K562 (cell line): Measurements from ENCODE around the gene GRB10. TPM values are rescaled to one million over a fixed set of nuclear protein-coding genes. Genes with fewer than 3 reads are reported as not detected.

Experiments used
- ATAC-seq: fragments of 200-7000 bp; cut with Tn5 transposase; 3 replicates; pipeline ENCODE4 v1.9.1; 2020; ENCODE audit warnings: moderate library complexity
- BruUV-seq: library from RNA; stranded (reverse); fragments of 400-500 nt; replicated peaks from 2 replicates; lab custom pipeline; 2021; lab: Mats Ljungman, UMichigan
- CTCF ChIA-PET: fragments of 300-600 bp; formaldehyde crosslinking; extraction: SDS; loops from one replicate; lab custom pipeline; 2021; ENCODE audit warnings: low intra/inter-chr PET ratio; lab: Yijun Ruan, JAX
- POLR2A ChIA-PET: fragments of 300-600, 350-650 bp; sonication (Branson Sonifier 250); formaldehyde crosslinking; extraction: SDS; loops from one replicate; lab custom pipeline; 2021; ENCODE audit warnings: antibody characterized with exemption, inconsistent platforms; lab: Yijun Ruan, JAX
- DNase-seq, 4 experiments: peaks; one replicate each; pipeline versions ENCODE4 v3.0.0 to v3.0.0-alpha.2; 2011 to 2018; ENCODE audit warnings: low spot score in 3 of 4, mixed read lengths in 3 of 4; ENCODE audit errors: extremely low read depth in 1 of 4
- FAIRE-seq: peaks from 2 replicates; lab custom pipeline; 2011; peaks lifted over from hg19 to GRCh38; lab: Jason Lieb, UNC
- H2AFZ ChIP-seq: 2 replicates; pipeline ENCODE4 v1.6.0; 2011; ENCODE audit warnings: low read depth, low read length, control low read depth, inconsistent platforms
- H3K27ac ChIP-seq: fragments of 200-600 bp; 3 replicates; pipeline ENCODE4 v1.8.0; 2011; ENCODE audit warnings: low read depth, mild to moderate bottlenecking, control low read depth, inconsistent platforms, low read length, moderate library complexity, mixed read lengths; ENCODE audit errors: extremely low read depth
- H3K27me3 ChIP-seq, 2 experiments: fragments of 300-600 bp in 1 of 2; 2 replicates in 1 of 2; 3 replicates in 1 of 2; pipeline versions ENCODE4 v1.6.0 to v1.8.0; 2011; ENCODE audit warnings: inconsistent platforms in 2 of 2, low read length in 2 of 2, mild to moderate bottlenecking in 1 of 2, mixed read lengths in 1 of 2, moderate library complexity in 1 of 2; ENCODE audit not compliant: control insufficient read depth in 2 of 2, insufficient read depth in 2 of 2
- H3K36me3 ChIP-seq: fragments of 300-600 bp; 3 replicates; pipeline ENCODE4 v1.8.0; 2011; ENCODE audit warnings: mild to moderate bottlenecking, low read length, inconsistent platforms; ENCODE audit not compliant: control insufficient read depth, insufficient read depth
- H3K4me1 ChIP-seq, 2 experiments: fragments of 200-600 bp in 1 of 2; replicated peaks in 1 of 2; 2 replicates in 1 of 2; 3 replicates in 1 of 2; pipeline versions ENCODE4 v1.5.1 to v1.8.0; 2011; ENCODE audit warnings: inconsistent platforms in 2 of 2, low read length in 2 of 2, mild to moderate bottlenecking in 1 of 2, mixed read lengths in 1 of 2, moderate library complexity in 1 of 2; ENCODE audit not compliant: control insufficient read depth in 2 of 2, insufficient read depth in 2 of 2
- H3K4me2 ChIP-seq: 2 replicates; pipeline ENCODE4 v1.6.1; 2011; ENCODE audit warnings: low read length, control low read depth, inconsistent platforms, mixed read lengths; ENCODE audit not compliant: insufficient read depth
- H3K4me3 ChIP-seq: fragments of 200-600 bp; sonication (generic), shearing (Covaris generic); 2 replicates; pipeline ENCODE4 v1.5.1; 2016; ENCODE audit warnings: control low read depth, inconsistent platforms
- H3K79me2 ChIP-seq: fragments of 200-600 bp; 3 replicates; pipeline ENCODE4 v1.8.0; 2011; ENCODE audit warnings: low read length, inconsistent platforms; ENCODE audit not compliant: control insufficient read depth, insufficient read depth
- H3K9ac ChIP-seq, 2 experiments: 2 replicates each; pipeline versions ENCODE4 v1.6.0 to v1.6.1; 2011; ENCODE audit warnings: low read depth in 2 of 2, low read length in 2 of 2, control low read depth in 1 of 2, inconsistent platforms in 1 of 2, mild to moderate bottlenecking in 1 of 2, mixed read lengths in 1 of 2; ENCODE audit not compliant: insufficient read depth in 1 of 2
- H3K9me1 ChIP-seq: one replicate; pipeline ENCODE4 v1.6.0; 2011; ENCODE audit warnings: inconsistent platforms, mild to moderate bottlenecking, low read length, moderate library complexity; ENCODE audit not compliant: control insufficient read depth, insufficient read depth
- H3K9me3 ChIP-seq: replicated peaks from 2 replicates; pipeline ENCODE4 v1.5.1; 2011; ENCODE audit warnings: low read depth, low read length, inconsistent platforms; ENCODE audit not compliant: control insufficient read depth, insufficient read depth
- H4K20me1 ChIP-seq: replicated peaks from 2 replicates; pipeline ENCODE4 v1.6.1; 2011; ENCODE audit warnings: low read length, inconsistent platforms, mixed read lengths; ENCODE audit not compliant: control insufficient read depth, insufficient read depth
- ATF4 ChIP-seq: fragments of 450-650 bp; formaldehyde crosslinking; IDR thresholded peaks from 2 replicates; pipeline ENCODE4 v1.4.0; 2022; ENCODE audit warnings: mild to moderate bottlenecking, moderate library complexity
- ATF7 ChIP-seq: fragments of 450-650 bp; IDR thresholded peaks from 2 replicates; pipeline ENCODE4 v1.7.1; 2014; ENCODE audit warnings: mild to moderate bottlenecking, moderate library complexity
- DDX20 ChIP-seq: fragments of 450-650 bp; IDR thresholded peaks from 2 replicates; pipeline ENCODE4 v1.6.1; 2016; ENCODE audit warnings: missing genetic modification characterization, low read depth, mild to moderate bottlenecking, missing compliant biosample characterization, moderate library complexity
- NUFIP1 ChIP-seq: fragments of 450-650 bp; IDR thresholded peaks from 2 replicates; pipeline ENCODE4 v1.6.1; 2018; ENCODE audit not compliant: partially characterized antibody
- RHOXF2B ChIP-seq: fragments of 250-450 bp; sonication (Bioruptor Pico); conservative IDR thresholded peaks from 2 replicates; pipeline ENCODE4 v1.5.1; 2021
- SFPQ ChIP-seq: fragments of 200-400 bp; formaldehyde crosslinking; IDR thresholded peaks from 2 replicates; pipeline ENCODE4 v1.6.1; 2017; ENCODE audit warnings: mild to moderate bottlenecking, low read depth, low read length, moderate library complexity
- TAL1 ChIP-seq: fragments of 450-650 bp; IDR thresholded peaks from 2 replicates; pipeline ENCODE4 v1.6.1; 2016; ENCODE audit warnings: mild to moderate bottlenecking
- THRA ChIP-seq: fragments of 450-650 bp; IDR thresholded peaks from 2 replicates; pipeline ENCODE4 v1.6.1; 2017; ENCODE audit warnings: mild to moderate bottlenecking, moderate library complexity
- ZNF609 ChIP-seq: sonication (generic); formaldehyde crosslinking; IDR thresholded peaks from 2 replicates; pipeline ENCODE4 v1.8.1; 2023; ENCODE audit warnings: missing genetic modification reagents, mild to moderate bottlenecking, borderline replicate concordance
- WGBS: fragments of 100-300 bp; shearing (Covaris generic); methylation state at CpG from one replicate; pipeline ENCODE4 v1.1.6; 2016; ENCODE audit warnings: low coverage, mixed read lengths; ENCODE audit not compliant: insufficient coverage; ENCODE audit errors: missing lambda C conversion rate; 5-methylcytosine and 5-hydroxymethylcytosine counted together
- in situ Hi-C: fragments of 300-500 bp; cut with MboI; formaldehyde crosslinking; loops from 4 replicates; pipeline ENCODE4 v1.15.0; 2018; ENCODE audit warnings: inconsistent platforms, mixed read lengths
- intact Hi-C: fragments of 100-400 bp; cut with micrococcal nuclease; formaldehyde crosslinking; loops from 2 replicates; pipeline ENCODE4 v1.14.2; 2022
- polyA plus RNA-seq, 8 experiments: library from polyadenylated mRNA; depleted of rRNA in 4 of 8; stranded (reverse) in 5 of 8; unstranded in 3 of 8; fragments of >200 nt; fragmentation: Nextera tagmentation in 2 of 8; fragmentation: Illumina TruSeq in 1 of 8; extraction: Ambion mirVana in 2 of 8; extraction: Trizol in 1 of 8; gene quantifications; 2 replicates each; pipeline versions ENCODE4 v1.2.1 to v1.2.3, GENCODE V29; 2011 to 2014; ENCODE audit warnings: inconsistent platforms in 1 of 8, missing spikeins in 1 of 8
- total RNA-seq, 7 experiments: library from RNA; depleted of rRNA in 6 of 7; stranded (reverse); fragments of >200 nt in 6 of 7; fragmentation: Illumina TruSeq in 2 of 7; extraction: Trizol in 2 of 7; gene quantifications; 2 replicates each; pipeline versions ENCODE4 v1.2.1 to v1.2.3, GENCODE V29; 2011 to 2021; ENCODE audit warnings: low replicate concordance in 1 of 7

Gene GRB10
- total and polyA plus RNA-seq, 9 of the 15 experiments (the other 6 are each of a cell fraction or from before 2014, with no cell fraction given) = 8.9 to 88.5 (median 40.7) TPM

GRCh38 chr7:50699143-50699542 is 83.6 kb downstream of the GRB10 start (continued):
- TF ChIP-seq ATF7 = peak; percentile 24; the same call in 1 of the 2 replicates

- Histone ChIP-seq H3K4me2 (peak overlapping the region; percentile 3; the same call in 1 of the 2 replicates), H3K79me2 (peaks cover 30% of the 10 kb centered on the region), H3K9ac (no peak overlapping the region), H2AFZ (no peak overlapping the region), H3K36me3 (peaks cover 49% of the 10 kb centered on the region), H3K27me3 (no peaks in the 10 kb centered on the region), H3K9me1 (peaks cover 3% of the 10 kb centered on the region), H3K4me1 (peaks cover 3 to 16% of the 10 kb centered on the region in 2 experiments; a peak in 4 of 5 replicates), H3K27ac (no peak overlapping the region; the same call in 2 of the 3 replicates), H4K20me1 (peaks cover 18% of the 10 kb centered on the region), H3K9me3 (no peaks in the 10 kb centered on the region), H3K4me3 (no peak overlapping the region)
- FAIRE-seq = no peak
- DNase-seq = no peak
- no TSS peak for BruUV-seq
- 82% methylated on average over 1 of the region's 1 CpG for WGBS
- in situ Hi-C loops = no loop called here
- ChIA-PET CTCF (no interaction called here), POLR2A (interaction anchor here (0.6 kb wide), 1 partner anchor 1192 kb away, joined by 3 read pairs; no protein-coding TSS in a partner anchor)
- peak; percentile 53 for ATAC-seq
- intact Hi-C loops = loop anchor here (2.0 to 5.0 kb wide), 2 partner anchors 95 to 445 kb away; no protein-coding TSS in a partner anchor
- TF ChIP-seq THRA (no peak), TAL1 (no peak), DDX20 (tag) (no peak), RHOXF2B (CRISPR knock-in tag) (no peak), ATF4 (CRISPR knock-in tag) (no peak), SFPQ (no peak), NUFIP1 (no peak), ZNF609 (CRISPR knock-in tag) (no peak)
These were observed 84.9 kb downstream of the GRB10 start for GRCh38 chr7:50697748-50698147.
